HUDEP-2 (cell line): ENCODE results near the gene RPN2.

Experiments used
- DNase-seq, 76 experiments: peaks; one replicate each; lab custom pipeline; 2025; ENCODE audit not compliant: unreplicated experiment in 76 of 76; lab: John Stamatoyannopoulos, UW

The RPN2 gene

DNA sequence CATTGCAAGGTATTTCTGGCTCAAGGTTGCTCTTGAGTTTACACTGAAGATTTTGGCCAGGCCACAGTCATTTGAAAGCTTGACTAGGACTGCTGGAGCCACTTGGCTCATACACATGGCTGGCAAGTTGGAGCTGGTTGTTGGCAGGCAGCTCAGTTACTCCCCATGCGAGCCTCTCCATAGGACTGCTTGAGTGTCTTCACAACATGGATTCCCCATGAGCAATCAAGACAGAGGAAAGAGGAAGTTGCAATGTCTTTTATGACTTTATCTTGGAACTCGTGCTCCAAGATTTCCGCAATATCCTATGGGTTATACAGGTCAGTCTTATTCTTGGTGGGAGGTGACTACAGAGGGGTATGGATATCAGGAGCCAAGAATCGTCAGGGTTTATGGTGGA, 109.0 kb downstream of the RPN2 start:
- no peak for DNase-seq

- DNase-seq: no peak
These were observed 111.2 kb downstream of the RPN2 start for GRCh38 chr20:37290158-37290810.
